ENCODE data around the gene GLS.

GLS gene

DNA sequence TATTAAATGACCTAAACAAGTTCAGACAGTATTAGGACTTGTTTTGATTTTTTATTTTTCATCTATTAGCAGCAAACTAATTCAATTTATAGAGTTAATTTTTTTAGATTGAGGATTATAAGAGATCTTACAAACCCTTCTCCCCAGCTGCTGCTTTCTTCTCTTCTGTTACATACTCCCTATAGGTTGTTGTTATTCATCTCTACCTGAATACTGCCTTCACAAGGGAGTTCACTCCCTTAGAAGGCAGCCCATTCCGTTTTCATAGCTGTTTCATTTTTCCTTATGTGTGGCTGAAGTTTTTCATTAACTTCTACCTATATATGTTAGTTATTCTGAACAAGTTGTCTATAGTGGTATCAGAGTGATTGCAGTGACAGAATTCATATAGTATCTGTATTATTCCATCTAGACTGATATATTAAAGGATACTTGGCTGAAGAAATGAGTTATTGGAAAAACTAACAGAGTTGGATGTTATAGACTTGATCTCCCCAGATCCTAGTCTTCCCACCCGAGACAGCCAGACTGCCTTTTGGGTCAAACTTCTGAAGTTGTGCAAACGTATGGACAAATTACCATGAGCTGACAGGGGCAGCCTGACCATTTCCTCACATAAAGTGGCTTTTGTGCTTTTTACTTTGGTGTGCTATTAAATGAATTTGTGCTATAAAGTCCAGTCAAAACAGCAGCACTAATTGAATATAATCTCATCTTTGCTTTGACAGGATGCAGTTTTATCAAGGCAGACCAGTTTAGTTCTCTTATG is 8.7 kb downstream of the GLS start:
- no peak for DNase-seq

GRCh38 chr2:190891372-190891771 is 10.8 kb downstream of the GLS start:
- no peak for DNase-seq

- DNase-seq = no peak
These were observed 11.3 kb downstream of the GLS start for GRCh38 chr2:190891889-190892288.

GRCh38 chr2:190893157-190893556 is 12.5 kb downstream of the GLS start:
- DNase-seq = no peak

DNA sequence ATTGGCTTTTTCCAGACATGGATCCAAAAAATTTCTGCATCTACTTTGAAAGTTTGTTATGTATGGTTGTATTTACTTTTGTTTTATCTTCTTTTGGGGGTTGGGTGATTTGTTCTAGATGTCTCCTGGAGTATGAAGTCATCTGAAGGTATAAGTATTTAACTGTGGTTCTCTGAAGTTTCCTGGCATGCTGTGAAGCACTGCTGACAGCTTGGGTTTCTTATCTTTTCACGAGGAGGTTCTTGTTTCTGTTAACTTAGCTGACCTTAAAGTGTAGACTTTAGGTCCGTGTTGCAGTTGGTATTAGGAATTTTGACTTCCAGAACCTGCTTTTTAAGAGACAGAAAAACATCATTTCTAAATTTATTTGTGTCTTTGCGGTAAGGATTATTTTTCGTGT is 15.9 kb downstream of the GLS start:
- DNase-seq = no peak

DNA sequence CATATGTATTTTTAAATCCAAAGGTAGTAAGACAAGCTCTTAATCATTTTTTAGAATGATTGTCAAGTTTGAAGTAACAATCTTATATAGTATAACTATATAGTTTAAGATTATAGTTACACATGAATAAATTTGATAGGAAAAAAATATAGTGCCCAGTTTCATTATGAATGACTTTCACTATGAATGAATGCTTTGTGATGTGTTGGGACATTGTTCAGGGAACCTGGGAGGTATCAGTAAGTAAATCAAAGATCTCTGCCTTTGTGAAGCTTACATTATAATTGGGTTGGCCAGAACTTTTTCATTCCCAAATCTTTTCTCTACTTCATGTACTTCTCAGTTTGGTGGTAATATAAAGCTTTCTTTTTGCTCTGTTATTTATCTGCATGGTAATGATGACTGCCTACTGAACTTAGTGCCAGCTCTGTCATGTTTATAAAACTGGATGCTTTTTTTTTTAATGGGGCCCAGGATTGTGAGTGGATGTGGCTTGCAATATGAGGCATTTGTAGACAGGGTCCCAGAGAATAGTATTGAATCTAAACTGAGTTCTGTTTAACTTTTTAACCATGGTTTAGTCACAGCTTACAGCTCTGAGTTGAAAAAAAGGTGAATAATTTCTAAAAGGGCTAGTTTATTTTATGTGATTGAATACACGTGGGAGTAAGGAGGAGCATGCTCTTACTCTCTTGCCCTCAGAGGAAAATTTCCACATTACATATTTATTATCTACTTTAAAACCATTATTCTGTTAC is 23.3 kb downstream of the GLS start:
- DNase-seq = no peak

GRCh38 chr2:190904640-190905261 is 24.1 kb downstream of the GLS start:
- no peak for DNase-seq

DNA sequence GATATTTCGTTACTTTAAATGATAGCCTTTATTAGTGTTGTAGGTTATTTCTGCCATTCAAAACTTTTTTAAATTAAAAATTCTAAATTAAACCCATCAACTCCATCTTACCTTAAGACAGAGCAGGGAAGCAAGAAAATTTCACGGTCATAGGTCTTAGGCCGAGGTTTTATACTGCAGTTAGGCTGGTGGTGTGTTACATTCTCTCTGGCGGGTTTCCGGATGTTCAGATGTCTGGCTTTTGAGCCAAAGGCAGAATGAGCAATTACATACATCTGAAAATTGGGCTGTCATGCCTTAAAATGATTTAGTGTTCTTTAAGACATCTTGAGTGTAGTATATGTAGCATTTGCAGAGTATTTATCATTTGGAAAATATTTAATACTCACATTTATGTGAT is 27.9 kb downstream of the GLS start:
- DNase-seq = no peak

- no peak for DNase-seq
These were observed 29.1 kb downstream of the GLS start for GRCh38 chr2:190909680-190910079.

GRCh38 chr2:190910341-190911136 is 29.9 kb downstream of the GLS start:
- no peak for DNase-seq

DNA sequence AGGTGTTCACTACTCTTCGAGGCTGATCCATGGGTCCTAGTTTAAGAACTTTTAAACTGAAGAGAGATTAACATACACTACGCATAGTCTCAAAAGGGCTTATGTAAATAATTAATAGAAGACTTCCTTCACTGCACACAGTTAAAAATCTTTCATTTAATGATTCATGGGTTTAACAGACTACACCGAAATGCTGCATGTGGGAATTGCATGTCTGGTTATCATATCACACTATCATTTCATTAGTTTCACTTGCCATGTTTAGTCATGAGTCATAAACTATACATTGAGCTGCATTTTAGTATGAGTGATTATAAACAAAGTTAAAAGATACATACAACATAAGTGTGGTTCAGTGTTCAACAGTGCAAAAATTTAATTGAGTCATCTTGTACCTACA is 31.2 kb downstream of the GLS start:
- DNase-seq = no peak

- DNase-seq = no peak
These were observed 32.1 kb downstream of the GLS start for GRCh38 chr2:190912726-190913125.

DNA sequence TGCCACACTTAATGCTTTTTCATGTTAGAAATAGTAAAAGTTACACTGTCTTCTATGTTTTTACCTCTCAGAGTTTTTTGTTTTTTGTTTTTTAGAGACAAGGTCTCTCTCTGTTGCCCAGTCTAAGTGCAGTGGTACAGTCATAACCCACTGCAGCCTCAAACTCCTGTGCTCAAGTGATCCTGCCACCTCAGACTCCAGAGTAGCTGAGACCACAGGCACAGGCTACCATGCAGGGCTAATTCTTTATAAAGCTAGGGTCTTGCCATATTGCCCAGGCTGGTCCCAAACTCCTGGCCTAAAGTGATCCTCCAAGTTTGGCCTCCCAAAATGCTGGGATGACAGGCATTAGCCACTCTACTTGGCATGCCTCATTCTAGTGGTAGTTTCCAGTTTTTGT is 33.1 kb downstream of the GLS start:
- no peak for DNase-seq

DNA sequence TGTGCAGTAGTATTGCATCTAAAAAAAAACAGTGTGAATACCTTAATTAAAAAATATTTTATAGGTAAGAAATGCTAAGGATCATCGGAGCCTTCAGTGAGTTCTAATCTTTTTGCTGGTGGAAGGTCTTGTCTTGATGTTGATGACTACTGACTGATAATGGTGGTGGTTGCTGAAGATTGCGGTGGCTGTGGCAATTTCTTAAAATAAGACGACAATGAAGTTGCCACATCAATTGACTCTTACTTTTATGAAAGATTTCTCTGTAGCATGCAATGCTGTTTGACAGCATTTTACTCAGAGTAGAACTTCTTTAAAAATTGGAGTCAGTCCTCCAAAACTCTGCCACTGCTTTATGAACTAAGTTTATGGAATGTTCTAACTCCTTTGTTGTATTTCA is 36.2 kb downstream of the GLS start:
- DNase-seq = no peak

- DNase-seq = no peak
These were observed 39.5 kb downstream of the GLS start for GRCh38 chr2:190920085-190920484.

DNA sequence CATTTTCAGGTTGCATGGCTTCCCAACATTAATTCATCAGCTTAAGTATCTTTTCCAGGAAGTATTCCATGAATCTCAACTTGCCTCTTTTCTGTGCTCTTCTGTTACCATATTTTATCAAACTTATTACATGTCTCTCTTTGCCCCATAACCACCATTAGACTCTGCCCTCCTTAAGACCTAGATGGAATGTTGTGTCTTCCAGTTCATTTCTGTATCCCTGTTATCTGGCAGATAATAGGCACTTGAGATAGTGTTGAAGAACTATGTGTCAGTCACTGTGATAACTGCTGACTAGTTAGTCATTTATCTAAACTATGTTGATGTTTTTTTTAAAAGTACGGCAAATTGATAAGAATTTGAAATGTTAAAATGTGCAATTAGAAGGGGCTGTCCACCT is 41.8 kb downstream of the GLS start:
- DNase-seq = no peak

- no peak for DNase-seq
These were observed 46.7 kb downstream of the GLS start for GRCh38 chr2:190927301-190927700.

GRCh38 chr2:190929919-190930318 is 49.3 kb downstream of the GLS start:
- DNase-seq = no peak

- no peak for DNase-seq
These were observed 49.8 kb downstream of the GLS start for GRCh38 chr2:190930411-190930810.

DNA sequence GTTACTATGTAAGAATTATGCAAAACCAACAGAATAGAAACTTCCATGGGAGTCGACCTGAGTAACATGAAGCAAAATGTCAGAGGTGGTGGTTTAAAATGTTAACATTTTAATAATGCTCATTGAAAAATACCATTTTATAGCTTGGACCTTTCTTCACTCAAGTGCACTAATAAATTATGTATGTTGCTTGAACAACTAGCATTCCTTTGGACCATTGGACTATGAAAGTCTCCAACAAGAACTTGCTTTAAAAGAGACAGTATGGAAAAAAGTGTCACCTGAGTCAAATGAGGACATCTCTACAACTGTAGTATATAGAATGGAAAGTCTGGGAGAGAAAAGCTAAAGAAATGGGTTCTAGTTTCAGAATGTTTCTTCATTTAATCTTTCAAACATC is 51.9 kb downstream of the GLS start:
- no peak for DNase-seq

GRCh38 chr2:190933361-190933760 is 52.7 kb downstream of the GLS start:
- DNase-seq = no peak

- DNase-seq = no peak
These were observed 54.4 kb downstream of the GLS start for GRCh38 chr2:190935054-190935453.

DNA sequence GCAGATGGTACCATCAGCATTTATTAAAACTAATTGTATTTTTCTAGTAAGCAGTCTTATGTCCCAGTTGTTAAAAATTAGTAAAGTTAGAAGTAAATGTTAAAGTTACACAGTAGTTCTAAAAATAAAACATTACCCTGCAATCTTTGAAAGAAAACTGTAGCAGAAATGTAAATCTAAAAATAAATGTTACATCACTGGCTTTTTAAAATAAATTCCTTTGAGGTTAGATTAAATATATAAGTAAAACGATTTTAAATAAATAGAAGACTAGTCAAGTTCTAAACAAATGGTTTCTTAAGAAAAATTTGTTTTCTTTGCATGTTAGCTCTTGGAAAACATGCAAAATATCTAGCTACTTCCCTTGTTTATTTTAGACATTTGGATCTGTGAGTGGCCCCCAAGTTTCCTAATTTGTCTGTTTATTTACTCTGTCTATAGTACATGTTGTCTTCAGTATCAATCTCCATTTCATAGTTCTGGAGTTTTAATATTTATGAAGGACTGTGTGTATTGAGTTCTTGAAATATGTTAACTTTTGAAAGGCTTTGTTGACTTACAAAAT is 58.2 kb downstream of the GLS start:
- DNase-seq = no peak
